Gastrocnemius medialis (tissue), 4 donors: Measurements from ENCODE around the gene LIFR.

Experiments used
- CTCF ChIP-seq, 5 experiments: fragments of 450-650 bp in 3 of 5; fragments of 200-600 bp in 2 of 5; sonication (generic) in 2 of 5; IDR thresholded peaks in 4 of 5; conservative IDR thresholded peaks in 1 of 5; 1 replicate in 4 of 5; 2 replicates in 1 of 5; pipeline ENCODE4 v1.5.1; 2016 to 2019; ENCODE audit warnings: antibody characterized with exemption in 5 of 5, mild to moderate bottlenecking in 3 of 5, moderate library complexity in 3 of 5
- POLR2A ChIP-seq, 2 donors: fragments of 450-650 bp; IDR thresholded peaks; one replicate each; pipeline ENCODE4 v1.6.1; 2017; ENCODE audit warnings: antibody characterized with exemption in 2 of 2, mild to moderate bottlenecking in 2 of 2, moderate library complexity in 2 of 2

- TF ChIP-seq CTCF (IDR thresholded peaks at IDR 0.05 in 4 of 5, conservative IDR thresholded peaks at IDR 0.05 in 1 of 5) (no peak), POLR2A (IDR thresholded peaks at IDR 0.05) (no peak)
These were observed 93.3 kb downstream of the LIFR start for GRCh38 chr5:38462976-38463633.
